Measurements from ENCODE around the gene BICDL2. TPM values are rescaled to one million over a fixed set of nuclear protein-coding genes. Genes with fewer than 3 reads are reported as not detected.

BICDL2 gene
- total RNA-seq, 1 donor from 2014 or later: not detected

- intact Hi-C loops (cut with DNase I): no loop called here
- ATAC-seq: no peak
- DNase-seq (ENCODE audit: missing footprints): no peak
Observed at GRCh38 chr16:3030222-3031212, 6.2 kb downstream of the BICDL2 start.

- intact Hi-C loops (cut with DNase I): no loop called here
- DNase-seq (ENCODE audit: missing footprints) (no peak), ATAC-seq (no peak)
Observed at GRCh38 chr16:3029491-3030221, 7.1 kb downstream of the BICDL2 start.

- no peak for DNase-seq (ENCODE audit: missing footprints)
- intact Hi-C loops (cut with DNase I): no loop called here
- no peak for ATAC-seq
Observed at GRCh38 chr16:3028716-3029319, 7.9 kb downstream of the BICDL2 start.

- intact Hi-C loops (cut with DNase I): no loop called here
- ATAC-seq (peak; percentile 36), DNase-seq (ENCODE audit: missing footprints) (peak; percentile 93)
Observed at GRCh38 chr16:3027983-3028715, 8.6 kb downstream of the BICDL2 start.

- no peak for ATAC-seq
- DNase-seq (ENCODE audit: missing footprints): no peak
- intact Hi-C loops (cut with DNase I): no loop called here
Observed at GRCh38 chr16:3027489-3027795, 9.3 kb downstream of the BICDL2 start.

GRCh38 chr16:3026609-3027488 is 9.9 kb downstream of the BICDL2 start:
- intact Hi-C loops (cut with DNase I): no loop called here
- DNase-seq (ENCODE audit: missing footprints) (no peak), ATAC-seq (no peak)

- ATAC-seq (no peak), DNase-seq (ENCODE audit: missing footprints) (no peak)
- intact Hi-C loops (cut with DNase I): no loop called here
Observed at GRCh38 chr16:3026003-3026378, 10.8 kb downstream of the BICDL2 start.

GRCh38 chr16:3025032-3026002 is 11.4 kb downstream of the BICDL2 start:
- intact Hi-C loops (cut with DNase I): no loop called here
- ATAC-seq (no peak), DNase-seq (ENCODE audit: missing footprints) (no peak)

GRCh38 chr16:3023669-3024478 is 12.9 kb downstream of the BICDL2 start, which contains the start of the genes HCFC1R1 and THOC6:
Gene HCFC1R1, minus strand, starts transcription at chr16:3023942. Its CDS starts 1 bp downstream, at chr16:3023941.
Gene THOC6, plus strand, starts transcription at chr16:3024035. Its CDS starts 292 bp downstream, at chr16:3024327.
- intact Hi-C loops (cut with DNase I): no loop called here
- ATAC-seq (peak; percentile 82), DNase-seq (ENCODE audit: missing footprints) (peak; percentile 100)

- ATAC-seq (no peak), DNase-seq (ENCODE audit: missing footprints) (no peak)
- intact Hi-C loops (cut with DNase I): no loop called here
Observed at GRCh38 chr16:3023415-3023668, 13.4 kb downstream of the BICDL2 start.

GRCh38 chr16:3022684-3023414 is 13.9 kb downstream of the BICDL2 start:
- DNase-seq (ENCODE audit: missing footprints): no peak
- intact Hi-C loops (cut with DNase I): no loop called here
- ATAC-seq: no peak

- DNase-seq (ENCODE audit: missing footprints) (peak; percentile 93), ATAC-seq (peak; percentile 41)
- intact Hi-C loops (cut with DNase I): no loop called here
Observed at GRCh38 chr16:3022208-3022683, 14.5 kb downstream of the BICDL2 start.

- DNase-seq (ENCODE audit: missing footprints) (peak; percentile 92), ATAC-seq (peak; percentile 57)
- intact Hi-C loops (cut with DNase I): no loop called here
Observed at GRCh38 chr16:3021449-3022207, 15.1 kb downstream of the BICDL2 start.

- DNase-seq (ENCODE audit: missing footprints) (peak; percentile 80), ATAC-seq (peak; percentile 32)
- intact Hi-C loops (cut with DNase I): no loop called here
Observed at GRCh38 chr16:3020604-3021448, 15.9 kb downstream of the BICDL2 start.
